SJSA1 (cell line): ENCODE measurements around the gene PLCL1. TPM values are rescaled to one million over a fixed set of nuclear protein-coding genes. Genes with fewer than 3 reads are reported as not detected.
"Not testable (repeated sequence)": the region's sequence is repeated elsewhere in the genome, so short reads cannot be mapped to it uniquely, and the experiment has no call there.

Experiments used
- DNase-seq, 2 experiments: peaks; one replicate each; pipeline ENCODE4 v3.0.0-alpha.2; 2015 to 2020; ENCODE audit warnings: low spot score in 2 of 2, low read depth in 1 of 2
- H3K27ac ChIP-seq: fragments of 250-450 bp; sonication (Bioruptor Pico); 2 replicates; pipeline ENCODE4 v1.5.1; 2020; ENCODE audit warnings: mild to moderate bottlenecking, moderate library complexity
- H3K27me3 ChIP-seq: fragments of 250-450 bp; sonication (Bioruptor Pico); replicated peaks from 2 replicates; pipeline ENCODE4 v1.5.1; 2020; ENCODE audit warnings: mild to moderate bottlenecking, moderate library complexity
- H3K36me3 ChIP-seq: fragments of 250-450 bp; sonication (Bioruptor Pico); 2 replicates; pipeline ENCODE4 v1.5.1; 2020; ENCODE audit warnings: mild to moderate bottlenecking
- H3K4me1 ChIP-seq: fragments of 250-450 bp; sonication (Bioruptor Pico); replicated peaks from 2 replicates; pipeline ENCODE4 v1.6.1; 2021; ENCODE audit warnings: mild to moderate bottlenecking
- H3K4me3 ChIP-seq: fragments of 250-450 bp; sonication (Bioruptor Pico); 2 replicates; pipeline ENCODE4 v1.5.1; 2020; ENCODE audit warnings: mild to moderate bottlenecking
- H3K9me3 ChIP-seq: fragments of 250-450 bp; sonication (Bioruptor Pico); replicated peaks from 2 replicates; pipeline ENCODE4 v1.5.1; 2020; ENCODE audit warnings: mild to moderate bottlenecking
- total RNA-seq: library from RNA; depleted of rRNA; stranded (reverse); fragments of >200 nt; shearing (Covaris generic); gene quantifications from 2 replicates; pipeline ENCODE4 v1.2.3, GENCODE V29; 2014

The PLCL1 gene
- total RNA-seq, 1 experiment from 2014 or later = 0.03 TPM

DNA sequence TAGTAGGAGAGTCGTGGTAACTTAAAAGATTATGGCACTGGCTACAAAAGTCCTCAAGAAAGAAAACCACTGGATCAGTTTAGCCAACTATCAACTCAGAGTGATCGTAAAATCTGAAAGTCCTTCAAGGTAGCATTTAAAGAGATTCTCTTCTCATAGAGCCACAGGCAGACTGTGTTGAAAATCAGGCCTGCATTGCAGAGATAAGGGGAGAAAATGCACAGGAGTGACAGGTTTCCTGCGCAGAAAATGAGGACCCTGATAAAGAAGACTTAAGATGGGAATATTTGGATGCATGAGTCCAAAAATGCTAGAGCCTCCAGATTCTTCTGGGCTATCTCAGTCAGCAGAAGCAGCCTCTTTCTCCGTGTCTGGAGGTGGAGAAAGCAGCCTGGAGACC is 360.9 kb downstream of the PLCL1 start:
- H3K9me3 ChIP-seq = no peaks in the 10 kb centered on the region
- no peaks in the 10 kb centered on the region for H3K4me1 ChIP-seq
- H3K27ac ChIP-seq = no peak overlapping the region
- DNase-seq = no peak
- no peak overlapping the region for H3K4me3 ChIP-seq
- no peaks in the 10 kb centered on the region for H3K36me3 ChIP-seq
- H3K27me3 ChIP-seq = no peaks in the 10 kb centered on the region

DNA sequence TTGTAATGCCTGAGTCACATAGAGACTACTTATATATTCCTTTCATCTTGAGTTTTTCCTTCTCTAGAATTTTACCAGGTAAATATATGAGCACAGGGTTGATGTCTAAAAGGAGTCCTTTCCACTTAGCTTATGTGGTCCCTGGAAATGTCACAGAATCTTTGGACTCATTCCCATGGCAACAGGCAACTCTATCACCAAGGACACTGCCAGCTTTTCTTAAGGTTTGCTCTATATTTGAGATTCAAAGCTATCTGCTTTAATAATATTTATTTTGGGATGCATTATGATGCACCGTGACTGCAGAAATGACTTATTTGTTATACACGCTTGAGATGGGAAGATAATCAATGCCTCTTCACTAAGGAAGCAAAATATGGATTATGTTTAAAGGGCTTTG is 363.0 kb downstream of the PLCL1 start:
- no peaks in the 10 kb centered on the region for H3K9me3 ChIP-seq
- no peak overlapping the region for H3K4me3 ChIP-seq
- no peak for DNase-seq
- H3K36me3 ChIP-seq = no peaks in the 10 kb centered on the region
- no peaks in the 10 kb centered on the region for H3K4me1 ChIP-seq
- H3K27ac ChIP-seq = no peak overlapping the region
- H3K27me3 ChIP-seq = no peaks in the 10 kb centered on the region

DNA sequence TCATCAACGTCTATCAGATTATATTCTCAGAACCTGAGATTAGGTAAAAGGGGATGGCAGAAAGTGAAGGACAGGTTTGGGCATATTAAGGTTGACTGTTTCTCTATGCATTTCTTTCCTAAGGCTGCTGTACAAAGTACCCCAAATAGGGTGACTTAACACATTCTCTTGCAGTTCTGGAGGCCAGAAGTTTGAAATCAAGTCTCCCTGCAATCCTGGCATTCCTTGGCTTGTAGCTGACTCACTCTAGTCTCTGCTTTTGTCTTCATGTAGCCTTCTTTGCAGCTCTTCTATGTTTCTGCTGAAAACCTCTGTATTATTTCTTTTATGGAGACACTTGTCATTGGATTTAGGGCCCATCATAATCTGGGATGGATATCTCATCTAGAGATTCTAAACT is 364.3 kb downstream of the PLCL1 start:
- no peak for DNase-seq
- Histone ChIP-seq H3K27ac (no peak overlapping the region), H3K4me3 (no peak overlapping the region), H3K27me3 (no peaks in the 10 kb centered on the region), H3K9me3 (no peaks in the 10 kb centered on the region), H3K4me1 (no peaks in the 10 kb centered on the region), H3K36me3 (no peaks in the 10 kb centered on the region)

DNA sequence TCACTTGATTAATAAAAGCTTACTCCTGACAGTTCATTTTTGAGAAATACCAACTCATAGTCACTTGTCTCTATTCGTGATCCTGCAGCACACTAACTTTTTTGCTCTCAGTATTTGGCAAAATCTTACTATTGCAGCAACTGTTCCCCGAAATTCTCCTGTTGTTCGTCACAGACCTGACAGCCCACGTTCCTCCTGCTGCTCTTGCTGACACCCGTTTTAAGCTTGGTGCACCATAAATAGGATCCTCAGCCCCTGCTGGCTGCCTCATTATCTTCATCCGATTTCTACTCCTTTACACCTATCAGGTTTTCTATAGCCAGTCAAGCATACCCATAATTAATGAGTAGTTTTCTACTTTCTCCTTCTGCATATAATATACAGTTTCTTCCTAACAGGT is 368.8 kb downstream of the PLCL1 start:
- no peaks in the 10 kb centered on the region for H3K9me3 ChIP-seq
- H3K27me3 ChIP-seq = no peaks in the 10 kb centered on the region
- no peaks in the 10 kb centered on the region for H3K4me1 ChIP-seq
- DNase-seq = no peak
- H3K27ac ChIP-seq = no peak overlapping the region
- no peaks in the 10 kb centered on the region for H3K36me3 ChIP-seq
- H3K4me3 ChIP-seq = no peak overlapping the region

DNA sequence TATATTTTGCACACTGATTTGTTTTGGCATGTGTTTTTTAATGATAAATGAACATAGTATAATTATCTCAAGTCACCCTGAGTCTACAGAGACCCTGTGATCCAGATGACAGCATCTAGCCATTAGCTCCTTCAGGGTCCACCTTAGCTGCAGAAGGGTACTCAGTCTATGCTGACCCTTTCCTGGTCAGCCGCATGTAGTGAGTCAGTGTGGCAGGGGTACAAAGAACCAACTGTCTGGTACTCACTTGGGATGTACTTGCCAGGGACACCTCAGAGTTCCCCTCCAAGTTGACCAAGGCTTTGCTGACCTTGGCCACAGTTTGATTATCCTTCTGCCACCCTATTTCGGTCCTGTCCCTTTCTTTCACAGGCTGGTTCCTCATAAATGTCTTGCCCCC is 369.5 kb downstream of the PLCL1 start:
- Histone ChIP-seq H3K9me3 (no peaks in the 10 kb centered on the region), H3K4me1 (no peaks in the 10 kb centered on the region), H3K36me3 (no peaks in the 10 kb centered on the region), H3K27ac (no peak overlapping the region), H3K27me3 (no peaks in the 10 kb centered on the region), H3K4me3 (no peak overlapping the region)
- DNase-seq = no peak

DNA sequence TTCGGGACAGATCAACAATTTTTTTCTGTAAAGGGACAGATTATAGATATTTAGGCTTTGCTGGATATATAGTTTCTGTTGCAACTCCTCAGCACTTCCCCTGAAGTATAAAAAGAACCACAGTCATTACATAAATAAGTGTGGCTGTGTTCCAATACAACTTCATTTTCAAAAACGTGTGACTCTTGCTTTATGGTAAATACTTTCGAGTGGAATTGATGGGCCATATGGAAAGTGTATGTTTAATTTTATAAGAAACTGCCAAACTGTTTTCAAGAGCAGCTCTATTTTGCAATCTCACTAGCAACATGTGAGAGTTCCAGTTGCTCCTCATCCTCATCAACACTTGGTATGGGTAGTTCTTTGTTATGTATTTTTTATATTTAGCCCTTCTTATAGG is 370.9 kb downstream of the PLCL1 start:
- Histone ChIP-seq H3K36me3 (no peaks in the 10 kb centered on the region), H3K27me3 (no peaks in the 10 kb centered on the region), H3K9me3 (no peaks in the 10 kb centered on the region), H3K4me1 (no peaks in the 10 kb centered on the region), H3K4me3 (no peak overlapping the region), H3K27ac (no peak overlapping the region)
- no peak for DNase-seq

DNA sequence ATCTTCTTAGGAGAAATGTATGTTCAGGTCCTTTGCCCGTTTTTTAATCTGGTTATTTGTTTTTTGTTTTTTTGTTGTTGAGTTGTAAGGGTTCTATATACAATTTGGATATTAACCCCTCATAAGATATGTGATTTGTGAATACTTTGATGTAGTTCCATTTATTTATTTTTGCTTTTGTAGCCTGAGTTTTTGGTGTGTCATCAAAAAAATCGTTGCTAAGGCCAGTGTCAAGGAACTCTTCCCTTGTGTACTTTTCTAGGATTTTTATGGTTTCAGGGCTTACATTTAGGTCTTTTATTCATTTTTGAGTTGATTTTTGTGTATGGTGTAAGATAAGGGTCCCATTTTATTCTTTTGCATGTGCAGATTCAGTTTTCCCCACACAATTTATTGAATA is 372.6 kb downstream of the PLCL1 start:
- Histone ChIP-seq H3K4me3 (no peak overlapping the region), H3K9me3 (no peaks in the 10 kb centered on the region), H3K27ac (no peak overlapping the region), H3K27me3 (no peaks in the 10 kb centered on the region), H3K36me3 (no peaks in the 10 kb centered on the region), H3K4me1 (no peaks in the 10 kb centered on the region)
- no peak for DNase-seq

DNA sequence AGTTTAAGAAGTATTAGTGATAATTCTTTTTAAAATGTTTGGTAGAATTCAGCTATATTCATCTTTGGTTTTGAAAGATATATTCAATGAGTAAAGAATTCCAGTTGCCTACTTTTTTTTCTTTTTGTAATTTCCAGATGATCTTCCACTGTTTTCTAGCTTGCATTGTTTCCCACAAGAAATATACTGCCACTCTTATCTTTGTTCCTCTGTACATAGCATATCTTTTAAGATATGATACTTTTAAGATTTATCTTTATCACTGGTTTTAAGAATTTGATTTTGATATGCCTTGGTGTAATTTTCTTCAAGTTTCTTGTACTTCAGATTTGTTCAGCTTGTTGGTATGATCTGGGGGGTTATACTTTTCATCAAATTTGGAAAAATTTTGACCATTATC is 374.4 kb downstream of the PLCL1 start:
- H3K4me1 ChIP-seq = no peaks in the 10 kb centered on the region
- no peak for DNase-seq
- H3K4me3 ChIP-seq = no peak overlapping the region
- no peaks in the 10 kb centered on the region for H3K9me3 ChIP-seq
- no peaks in the 10 kb centered on the region for H3K36me3 ChIP-seq
- H3K27me3 ChIP-seq = no peaks in the 10 kb centered on the region
- no peak overlapping the region for H3K27ac ChIP-seq

DNA sequence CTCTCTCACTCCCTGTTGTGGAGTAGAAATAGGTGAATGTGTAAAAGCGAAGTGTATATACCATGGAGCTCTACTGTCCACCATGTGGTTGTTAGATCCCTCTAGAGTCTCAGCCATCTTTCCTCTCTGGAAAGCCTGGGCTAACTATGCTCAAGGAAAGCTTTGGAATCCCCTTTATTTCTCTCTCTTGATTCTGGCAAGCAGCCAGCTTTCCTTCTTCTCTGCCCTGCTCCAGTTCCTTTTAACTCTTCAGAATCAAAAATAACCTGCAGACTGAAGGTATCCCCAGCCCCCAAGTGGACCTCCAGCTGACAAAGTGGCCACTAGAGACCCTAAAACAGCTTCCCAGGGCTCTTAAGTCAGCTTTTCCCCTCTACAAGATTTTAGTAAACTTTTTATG is 381.9 kb downstream of the PLCL1 start:
- no peaks in the 10 kb centered on the region for H3K9me3 ChIP-seq
- no peak for DNase-seq
- H3K4me1 ChIP-seq = no peaks in the 10 kb centered on the region
- no peak overlapping the region for H3K4me3 ChIP-seq
- no peaks in the 10 kb centered on the region for H3K27me3 ChIP-seq
- no peak overlapping the region for H3K27ac ChIP-seq
- no peaks in the 10 kb centered on the region for H3K36me3 ChIP-seq

DNA sequence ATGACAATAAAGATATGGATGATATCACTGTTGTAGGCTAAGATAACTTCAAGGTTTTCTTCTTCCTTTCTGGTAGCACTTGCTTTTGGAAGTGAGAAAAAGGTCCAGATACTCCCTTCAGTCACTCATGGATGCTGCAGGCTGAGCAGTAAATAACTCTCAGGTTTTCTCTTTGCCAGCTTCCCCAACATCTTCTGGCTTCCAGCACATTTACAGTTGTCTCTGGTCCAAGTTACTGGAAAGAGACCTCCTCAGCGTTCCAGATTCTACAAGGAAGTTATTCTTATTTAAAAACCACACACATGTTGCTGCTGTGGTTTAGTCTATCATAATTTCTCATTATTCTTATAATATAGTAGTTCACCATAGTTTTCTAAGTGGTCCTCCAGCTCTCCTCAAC is 383.4 kb downstream of the PLCL1 start:
- no peaks in the 10 kb centered on the region for H3K4me1 ChIP-seq
- no peaks in the 10 kb centered on the region for H3K36me3 ChIP-seq
- no peak overlapping the region for H3K4me3 ChIP-seq
- H3K27me3 ChIP-seq = no peaks in the 10 kb centered on the region
- no peak overlapping the region for H3K27ac ChIP-seq
- H3K9me3 ChIP-seq = no peaks in the 10 kb centered on the region
- no peak for DNase-seq

DNA sequence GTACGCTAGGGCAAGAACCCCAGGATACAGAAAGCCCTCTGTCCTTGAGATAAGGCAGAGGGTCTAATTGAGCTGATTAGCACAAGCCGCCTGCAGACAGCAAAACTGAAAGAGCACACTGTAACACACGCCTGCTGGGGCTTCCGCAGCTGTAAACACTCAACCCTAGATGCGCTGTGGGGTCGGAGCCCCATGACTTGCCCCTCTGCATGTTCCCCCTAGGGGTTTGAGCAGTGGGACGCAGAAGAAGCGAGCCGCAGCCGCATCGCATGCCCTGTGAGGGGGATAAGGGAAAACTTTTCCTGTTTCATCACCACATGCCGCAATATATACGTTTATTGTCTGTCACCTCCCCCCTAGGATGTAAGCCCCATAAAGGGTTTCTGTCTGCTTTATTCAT is 384.6 kb downstream of the PLCL1 start:
- Histone ChIP-seq H3K4me3 (no peak overlapping the region), H3K9me3 (no peaks in the 10 kb centered on the region), H3K36me3 (no peaks in the 10 kb centered on the region), H3K4me1 (no peaks in the 10 kb centered on the region), H3K27ac (no peak overlapping the region), H3K27me3 (no peaks in the 10 kb centered on the region)
- DNase-seq = no peak

DNA sequence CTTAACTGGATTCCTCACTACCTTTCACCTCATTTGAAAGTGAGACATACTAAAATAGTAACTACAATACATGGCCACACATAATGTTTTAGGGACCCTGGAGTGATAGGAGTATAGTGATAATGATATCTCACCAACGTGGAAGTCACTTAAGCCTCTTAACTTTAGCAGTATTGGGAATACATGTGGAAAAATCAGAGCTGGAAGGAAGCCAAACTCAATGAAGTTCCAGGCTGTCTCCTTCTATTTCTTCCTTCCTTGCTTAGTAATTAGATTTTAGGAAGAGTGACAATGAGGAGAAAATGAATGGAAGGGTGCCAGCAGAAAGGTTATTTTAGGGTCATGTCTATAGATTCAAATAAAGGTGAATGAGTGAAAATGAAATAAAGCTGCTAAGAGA is 387.3 kb downstream of the PLCL1 start:
- H3K9me3 ChIP-seq = no peaks in the 10 kb centered on the region
- no peak overlapping the region for H3K4me3 ChIP-seq
- no peaks in the 10 kb centered on the region for H3K27me3 ChIP-seq
- DNase-seq = no peak
- no peaks in the 10 kb centered on the region for H3K36me3 ChIP-seq
- H3K4me1 ChIP-seq = no peaks in the 10 kb centered on the region
- no peak overlapping the region for H3K27ac ChIP-seq

DNA sequence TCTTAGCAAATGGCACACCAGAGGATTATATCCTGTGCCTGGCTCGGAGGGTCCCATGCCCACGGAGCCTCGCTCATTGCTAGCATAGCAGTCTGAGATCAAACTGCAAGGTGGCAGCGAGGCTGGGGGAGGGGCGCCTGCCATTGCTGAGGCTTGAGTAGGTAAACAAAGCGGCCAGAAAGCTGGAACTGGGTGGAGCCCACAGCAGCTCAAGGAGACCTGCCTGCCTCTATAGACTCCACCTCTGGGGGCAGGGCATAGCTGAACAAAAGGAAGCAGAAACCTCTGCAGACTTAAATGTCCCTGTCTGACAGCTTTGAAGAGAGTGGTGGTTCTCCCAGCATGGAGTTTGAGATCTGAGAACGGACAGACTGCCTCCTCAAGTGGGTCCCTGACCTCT is 392.2 kb downstream of the PLCL1 start:
- H3K9me3 ChIP-seq = not testable (repeated sequence)

More for the DNA sequence above, 392.2 kb downstream of the PLCL1 start:
- not testable (repeated sequence) for H3K36me3 ChIP-seq, DNase-seq, H3K4me3 ChIP-seq, H3K4me1 ChIP-seq, H3K27ac ChIP-seq, H3K27me3 ChIP-seq
